ENCODE results near the gene RYR1.
"Not testable (repeated sequence)": the region's sequence is repeated elsewhere in the genome, so short reads cannot be mapped to it uniquely, and the experiment has no call there.

RYR1 gene

DNA sequence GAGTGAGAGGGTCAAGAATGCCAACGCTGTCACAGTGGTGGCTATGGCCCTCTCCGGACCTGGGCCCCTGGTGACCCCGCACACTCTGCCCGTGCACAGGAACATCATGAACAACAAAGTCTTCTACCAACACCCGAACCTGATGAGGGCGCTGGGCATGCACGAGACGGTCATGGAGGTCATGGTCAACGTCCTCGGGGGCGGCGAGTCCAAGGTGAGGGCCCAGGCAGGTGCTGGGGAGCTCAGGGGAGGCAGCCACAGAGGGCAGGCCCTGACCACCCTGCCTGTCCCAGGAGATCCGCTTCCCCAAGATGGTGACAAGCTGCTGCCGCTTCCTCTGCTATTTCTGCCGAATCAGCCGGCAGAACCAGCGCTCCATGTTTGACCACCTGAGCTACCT lies 62.6 kb downstream of the RYR1 start:
- no peak for DNase-seq

DNA sequence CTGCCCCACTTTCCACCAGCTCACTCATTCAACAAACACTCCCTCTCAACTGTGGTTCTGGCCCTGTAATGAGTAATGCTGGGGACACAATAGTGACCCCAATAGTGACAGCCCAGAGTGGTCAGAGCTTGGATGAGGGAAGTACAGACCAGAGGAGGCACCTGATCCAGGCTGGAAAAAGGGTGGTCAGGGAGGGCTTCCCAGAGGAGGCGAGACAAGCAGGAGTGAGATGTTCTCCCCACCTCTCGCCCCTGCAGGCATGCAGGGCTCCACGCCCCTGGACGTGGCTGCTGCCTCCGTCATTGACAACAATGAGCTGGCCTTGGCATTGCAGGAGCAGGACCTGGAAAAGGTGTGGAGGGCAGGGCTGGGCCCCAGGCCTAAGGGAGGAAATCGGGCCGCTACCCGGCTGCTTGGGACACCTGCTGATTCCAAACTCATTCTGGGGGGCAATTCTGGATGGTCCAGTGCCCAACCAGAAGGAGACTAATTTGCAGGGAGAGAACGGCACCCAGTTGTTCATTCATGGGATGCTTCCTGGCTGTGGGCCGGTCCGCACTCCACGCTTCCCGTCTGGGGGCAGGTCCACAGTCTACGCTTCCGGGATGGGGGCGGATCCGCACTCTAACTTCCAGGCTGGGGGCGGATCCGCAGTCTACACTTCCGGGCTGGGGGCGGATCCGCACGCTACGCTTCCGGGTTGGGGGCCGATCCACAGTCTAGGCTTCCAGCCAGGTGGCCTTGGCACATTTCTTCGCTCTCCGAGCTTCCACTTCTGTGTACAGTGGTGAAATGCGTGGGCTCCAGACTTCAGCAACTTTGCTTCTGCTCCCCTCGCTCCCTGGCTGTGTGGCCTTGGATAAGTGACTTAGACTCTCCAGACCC lies 63.4 kb downstream of the RYR1 start:
- DNase-seq = no peak

- no peak for DNase-seq
These were observed 64.4 kb downstream of the RYR1 start for GRCh38 chr19:38497907-38498306.

- DNase-seq = no peak
These were observed 66.0 kb downstream of the RYR1 start for GRCh38 chr19:38499532-38499931.

GRCh38 chr19:38500450-38500849 lies 67.0 kb downstream of the RYR1 start:
- DNase-seq = no peak

- no peak for DNase-seq
These were observed 69.1 kb downstream of the RYR1 start for GRCh38 chr19:38502410-38503076.

- no peak for DNase-seq
These were observed 69.6 kb downstream of the RYR1 start for GRCh38 chr19:38503077-38503410.

GRCh38 chr19:38505958-38506357 lies 72.5 kb downstream of the RYR1 start:
- no peak for DNase-seq

DNA sequence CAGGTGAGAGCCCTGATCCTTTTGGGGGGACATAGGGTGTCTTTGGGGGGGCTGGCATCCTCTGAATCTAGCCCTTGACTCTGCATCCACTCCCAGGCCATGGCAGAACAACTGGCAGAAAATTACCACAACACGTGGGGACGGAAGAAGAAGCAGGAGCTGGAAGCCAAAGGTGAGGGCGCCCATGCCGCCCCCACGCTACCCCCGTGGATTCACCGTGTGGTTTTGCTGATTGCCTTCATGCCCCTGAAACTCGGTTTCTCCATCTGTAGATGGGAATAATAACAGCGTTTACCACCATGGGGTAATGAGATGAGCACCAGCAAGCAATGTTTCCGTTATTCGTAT lies 72.9 kb downstream of the RYR1 start:
- DNase-seq = no peak

GRCh38 chr19:38506723-38507550 lies 73.4 kb downstream of the RYR1 start:
- peak; percentile 51 for DNase-seq

GRCh38 chr19:38507551-38508127 lies 74.1 kb downstream of the RYR1 start:
- no peak for DNase-seq

GRCh38 chr19:38508507-38508906 lies 75.0 kb downstream of the RYR1 start:
- no peak for DNase-seq

DNA sequence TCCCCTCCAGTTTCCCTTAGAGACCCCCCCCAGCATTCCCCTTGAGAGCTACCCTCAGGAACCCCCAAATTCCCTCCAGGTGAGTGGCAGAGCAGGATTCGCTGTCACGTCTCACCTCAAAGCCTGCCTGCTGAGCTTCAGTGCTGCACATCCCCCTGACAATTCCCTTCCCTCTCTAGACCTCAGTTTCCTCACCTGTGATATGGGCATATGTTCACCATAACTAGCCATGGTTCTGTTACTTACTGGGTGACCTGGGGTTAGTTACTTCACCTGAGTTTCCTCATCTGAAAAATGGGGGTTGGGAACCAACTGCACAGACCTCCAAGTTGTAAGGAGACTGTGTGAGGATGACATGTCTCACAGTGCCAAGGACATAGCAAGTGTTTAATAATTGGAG lies 75.5 kb downstream of the RYR1 start:
- no peak for DNase-seq

DNA sequence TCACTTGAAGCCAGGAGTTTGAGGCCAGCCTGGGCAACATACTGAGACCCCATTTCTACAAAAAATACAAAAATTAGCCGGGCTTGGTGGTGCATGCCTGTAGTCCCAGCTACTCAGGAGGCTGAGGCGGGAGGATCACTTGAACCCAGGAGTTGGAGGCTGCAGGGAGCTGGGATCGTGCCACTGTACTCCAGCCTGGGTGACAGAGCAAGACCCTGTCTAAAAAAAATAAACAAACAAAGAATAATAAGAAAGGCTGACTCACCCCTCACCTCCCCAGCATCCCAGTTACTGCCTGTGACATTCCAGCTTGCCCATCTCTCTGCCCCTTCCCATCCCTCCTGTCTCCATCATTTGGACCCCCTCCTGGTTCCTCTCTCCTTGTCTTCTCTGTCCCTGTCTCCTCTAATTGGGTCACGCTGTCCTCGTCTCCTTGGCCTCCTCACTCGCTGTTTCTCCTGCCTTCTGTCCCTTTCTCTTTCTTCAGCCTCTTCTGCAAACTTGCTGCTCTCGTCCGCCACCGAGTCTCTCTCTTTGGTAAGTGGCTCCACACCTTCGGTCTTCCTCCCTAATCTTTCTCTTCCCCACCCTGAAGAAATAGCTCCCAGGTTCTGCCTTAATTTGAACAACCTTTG lies 77.7 kb downstream of the RYR1 start:
- no peak for DNase-seq

DNA sequence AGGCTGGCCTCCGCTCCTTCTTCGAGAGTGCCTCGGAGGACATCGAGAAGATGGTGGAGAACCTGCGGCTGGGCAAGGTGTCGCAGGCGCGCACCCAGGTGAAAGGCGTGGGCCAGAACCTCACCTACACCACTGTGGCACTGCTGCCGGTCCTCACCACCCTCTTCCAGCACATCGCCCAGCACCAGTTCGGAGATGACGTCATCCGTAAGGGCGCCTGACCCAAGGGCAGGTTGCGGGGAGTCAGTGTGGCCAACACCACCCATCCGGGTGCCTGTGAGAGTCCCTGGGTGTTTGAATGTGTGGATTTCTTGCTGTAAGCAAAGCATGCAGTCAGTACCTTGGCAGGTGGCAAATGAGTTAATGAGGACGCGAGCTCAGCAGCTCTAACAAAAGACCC lies 78.8 kb downstream of the RYR1 start:
- DNase-seq = peak; percentile 13

- DNase-seq = not testable (repeated sequence)
These were observed 79.7 kb downstream of the RYR1 start for GRCh38 chr19:38513156-38513555.

- DNase-seq = no peak
These were observed 80.3 kb downstream of the RYR1 start for GRCh38 chr19:38513762-38514167.

DNA sequence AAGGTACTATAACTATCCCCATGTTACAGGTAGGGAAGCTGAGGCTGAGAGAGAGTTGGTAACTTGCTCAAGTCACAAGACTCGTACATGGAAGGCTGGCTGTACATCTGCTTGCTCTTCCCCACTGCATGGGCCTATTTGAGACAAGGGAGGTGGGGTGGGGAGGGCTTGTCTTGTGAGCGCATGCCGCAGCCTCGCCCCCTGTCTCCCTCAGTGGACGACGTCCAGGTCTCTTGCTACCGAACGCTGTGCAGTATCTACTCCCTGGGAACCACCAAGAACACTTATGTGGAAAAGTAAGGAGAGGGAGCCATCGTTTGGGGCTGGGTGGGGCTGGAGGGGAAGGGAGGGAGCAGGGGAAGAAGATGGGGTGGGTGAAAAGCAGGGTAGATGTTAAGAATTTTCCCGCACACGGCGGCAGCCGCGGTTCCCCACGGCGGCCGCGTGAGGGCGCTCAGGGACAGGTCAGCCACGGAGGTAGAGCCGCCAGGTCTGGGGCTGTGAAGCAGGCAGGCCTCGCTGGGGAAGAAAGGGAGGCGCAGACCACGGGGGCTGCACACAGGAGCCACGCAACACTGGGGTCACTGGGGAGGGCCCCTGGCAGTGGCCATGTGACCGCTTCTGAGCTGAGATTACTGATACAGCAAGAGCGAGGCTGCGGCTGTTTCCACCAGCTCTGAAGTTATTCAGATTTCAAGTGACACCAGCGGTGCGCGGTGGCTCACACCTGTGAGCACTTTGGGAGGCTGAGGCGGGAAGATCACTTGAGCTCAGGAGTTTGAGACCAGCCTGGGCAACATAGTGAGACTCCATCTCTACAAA lies 81.5 kb downstream of the RYR1 start:
- peak; percentile 83 for DNase-seq

DNA sequence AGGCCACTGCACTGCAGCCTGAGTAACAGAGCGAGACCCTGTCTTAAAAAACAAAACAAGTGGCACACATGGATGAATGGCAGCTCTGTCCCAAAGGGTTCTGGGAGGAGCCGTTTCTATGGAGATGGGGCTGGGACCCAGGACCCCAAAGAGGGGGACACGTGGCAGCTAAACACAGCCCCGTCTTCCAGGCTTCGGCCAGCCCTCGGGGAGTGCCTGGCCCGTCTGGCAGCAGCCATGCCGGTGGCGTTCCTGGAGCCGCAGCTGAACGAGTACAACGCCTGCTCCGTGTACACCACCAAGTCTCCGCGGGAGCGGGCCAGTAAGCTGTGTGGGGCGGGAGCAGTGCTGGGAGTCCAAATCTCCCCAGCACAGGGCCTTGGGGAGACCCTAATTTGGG lies 82.4 kb downstream of the RYR1 start:
- DNase-seq = no peak

- DNase-seq = no peak
These were observed 83.3 kb downstream of the RYR1 start for GRCh38 chr19:38516802-38517201.

DNA sequence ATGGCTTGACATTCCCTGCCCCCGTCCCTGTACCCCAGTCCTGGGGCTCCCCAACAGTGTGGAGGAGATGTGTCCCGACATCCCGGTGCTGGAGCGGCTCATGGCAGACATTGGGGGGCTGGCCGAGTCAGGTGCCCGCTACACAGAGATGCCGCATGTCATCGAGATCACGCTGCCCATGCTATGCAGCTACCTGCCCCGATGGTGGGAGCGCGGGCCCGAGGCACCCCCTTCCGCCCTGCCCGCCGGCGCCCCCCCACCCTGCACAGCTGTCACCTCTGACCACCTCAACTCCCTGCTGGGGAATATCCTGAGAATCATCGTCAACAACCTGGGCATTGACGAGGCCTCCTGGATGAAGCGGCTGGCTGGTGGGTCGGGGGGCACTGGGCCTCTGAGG lies 83.8 kb downstream of the RYR1 start:
- DNase-seq = no peak

GRCh38 chr19:38517980-38518379 lies 84.5 kb downstream of the RYR1 start:
- DNase-seq = not testable (repeated sequence)

All from NCI-H345 (cell line).